Measurements from ENCODE around the gene RUNX3.

DNA sequence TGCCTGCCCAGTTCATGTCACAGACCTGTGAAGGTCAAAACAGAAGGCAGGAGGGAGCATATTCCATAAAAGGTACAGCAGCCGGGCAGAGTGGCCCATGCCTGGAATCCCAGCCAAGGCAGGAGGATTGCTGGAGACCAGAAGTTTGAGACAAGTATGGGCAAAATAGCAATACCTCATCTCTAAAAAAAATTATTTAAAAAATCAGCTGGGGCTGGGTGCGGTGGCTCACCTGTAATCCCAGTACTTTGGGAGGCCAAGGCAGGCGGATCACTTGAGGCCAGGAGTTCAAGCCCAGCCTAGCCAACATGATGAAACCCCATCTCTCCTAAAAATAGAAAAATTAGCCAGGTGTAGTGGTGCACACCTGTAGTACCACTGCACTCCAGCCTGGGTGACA, 64.5 kb downstream of the RUNX3 start:
- TF ChIP-seq, protein P1, sequence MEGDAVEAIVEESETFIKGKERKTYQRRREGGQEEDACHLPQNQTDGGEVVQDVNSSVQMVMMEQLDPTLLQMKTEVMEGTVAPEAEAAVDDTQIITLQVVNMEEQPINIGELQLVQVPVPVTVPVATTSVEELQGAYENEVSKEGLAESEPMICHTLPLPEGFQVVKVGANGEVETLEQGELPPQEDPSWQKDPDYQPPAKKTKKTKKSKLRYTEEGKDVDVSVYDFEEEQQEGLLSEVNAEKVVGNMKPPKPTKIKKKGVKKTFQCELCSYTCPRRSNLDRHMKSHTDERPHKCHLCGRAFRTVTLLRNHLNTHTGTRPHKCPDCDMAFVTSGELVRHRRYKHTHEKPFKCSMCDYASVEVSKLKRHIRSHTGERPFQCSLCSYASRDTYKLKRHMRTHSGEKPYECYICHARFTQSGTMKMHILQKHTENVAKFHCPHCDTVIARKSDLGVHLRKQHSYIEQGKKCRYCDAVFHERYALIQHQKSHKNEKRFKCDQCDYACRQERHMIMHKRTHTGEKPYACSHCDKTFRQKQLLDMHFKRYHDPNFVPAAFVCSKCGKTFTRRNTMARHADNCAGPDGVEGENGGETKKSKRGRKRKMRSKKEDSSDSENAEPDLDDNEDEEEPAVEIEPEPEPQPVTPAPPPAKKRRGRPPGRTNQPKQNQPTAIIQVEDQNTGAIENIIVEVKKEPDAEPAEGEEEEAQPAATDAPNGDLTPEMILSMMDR (IDR thresholded peaks at IDR 0.05; ENCODE audit: low read depth, low read length, missing input control) = no peak
- no peak for TF ChIP-seq GABPA (IDR thresholded peaks at IDR 0.05 in 1 of 2, conservative IDR thresholded peaks at IDR 0.05 in 1 of 2)
- TF ChIP-seq, protein P2, sequence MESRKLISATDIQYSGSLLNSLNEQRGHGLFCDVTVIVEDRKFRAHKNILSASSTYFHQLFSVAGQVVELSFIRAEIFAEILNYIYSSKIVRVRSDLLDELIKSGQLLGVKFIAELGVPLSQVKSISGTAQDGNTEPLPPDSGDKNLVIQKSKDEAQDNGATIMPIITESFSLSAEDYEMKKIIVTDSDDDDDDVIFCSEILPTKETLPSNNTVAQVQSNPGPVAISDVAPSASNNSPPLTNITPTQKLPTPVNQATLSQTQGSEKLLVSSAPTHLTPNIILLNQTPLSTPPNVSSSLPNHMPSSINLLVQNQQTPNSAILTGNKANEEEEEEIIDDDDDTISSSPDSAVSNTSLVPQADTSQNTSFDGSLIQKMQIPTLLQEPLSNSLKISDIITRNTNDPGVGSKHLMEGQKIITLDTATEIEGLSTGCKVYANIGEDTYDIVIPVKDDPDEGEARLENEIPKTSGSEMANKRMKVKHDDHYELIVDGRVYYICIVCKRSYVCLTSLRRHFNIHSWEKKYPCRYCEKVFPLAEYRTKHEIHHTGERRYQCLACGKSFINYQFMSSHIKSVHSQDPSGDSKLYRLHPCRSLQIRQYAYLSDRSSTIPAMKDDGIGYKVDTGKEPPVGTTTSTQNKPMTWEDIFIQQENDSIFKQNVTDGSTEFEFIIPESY (IDR thresholded peaks at IDR 0.05) = no peak
- no peak for TF ChIP-seq YY1 (IDR thresholded peaks at IDR 0.05)
